HCT116 (cell line): ENCODE data around the gene CBX3. TPM values are rescaled to one million over a fixed set of nuclear protein-coding genes. Genes with fewer than 3 reads are reported as not detected.

ENCODE experiments used
- ATAC-seq: fragments of 200-7000 bp; cut with Tn5 transposase; 2 replicates; pipeline ENCODE4 v1.9.1; 2020; ENCODE audit warnings: mild to moderate bottlenecking, moderate library complexity
- BruUV-seq: library from RNA; stranded (reverse); fragments of 400-500 nt; replicated peaks from 2 replicates; lab custom pipeline; 2021; lab: Mats Ljungman, UMichigan
- CTCF ChIA-PET: fragments of 300-600 bp; sonication (Branson Sonifier 250); formaldehyde crosslinking; loops from one replicate; lab custom pipeline; 2021; ENCODE audit warnings: antibody characterized with exemption; lab: Charles Lee
- POLR2A ChIA-PET: fragments of 300-600, 350-600 bp; sonication (Branson Sonifier 250); formaldehyde crosslinking; loops from one replicate; lab custom pipeline; 2021; ENCODE audit warnings: antibody characterized with exemption; lab: Charles Lee
- RAD21 ChIA-PET, 2 experiments: fragments of 300-600 bp; sonication (Branson Sonifier 250); formaldehyde crosslinking; loops; one replicate each; lab custom pipeline; 2023; ENCODE audit warnings: low total read pairs in 2 of 2; ENCODE audit not compliant: uncharacterized antibody in 2 of 2, unreplicated experiment in 2 of 2, low non-redundant PET in 1 of 2; lab: Charles Lee
- DNase-seq: peaks from one replicate; pipeline ENCODE4 v3.0.0-alpha.2; 2010; ENCODE audit warnings: low read depth, low spot score
- H2AFZ ChIP-seq: fragments of 200-600 bp; shearing (Covaris generic), sonication (generic); 2 replicates; pipeline ENCODE4 v1.6.1; 2017; ENCODE audit warnings: low read depth, mixed run types, mixed read lengths, antibody characterized with exemption, low read length; ENCODE audit not compliant: poor library complexity, severe bottlenecking
- H3K27ac ChIP-seq: 2 replicates; pipeline ENCODE4 v1.5.1; 2012; ENCODE audit warnings: low read depth, low read length
- H3K27me3 ChIP-seq: fragments of 200-600 bp; sonication (generic); 2 replicates; pipeline ENCODE4 v1.6.1; 2016; ENCODE audit warnings: mixed run types, low read length, mixed read lengths; ENCODE audit not compliant: insufficient read depth
- H3K36me3 ChIP-seq, 2 experiments: fragments of 200-500 bp in 1 of 2; fragments of 200-600 bp in 1 of 2; sonication (Bioruptor generic) in 1 of 2; sonication (generic) in 1 of 2; 2 replicates each; pipeline versions ENCODE4 v1.5.1 to v1.6.1; 2014 to 2016; ENCODE audit warnings: low read length in 2 of 2, inconsistent platforms in 1 of 2, mixed read lengths in 1 of 2, mixed run types in 1 of 2; ENCODE audit not compliant: insufficient read depth in 2 of 2, control insufficient read depth in 1 of 2
- H3K4me1 ChIP-seq, 2 experiments: fragments of 200-600 bp in 1 of 2; sonication (generic) in 1 of 2; 2 replicates each; pipeline versions ENCODE4 v1.5.1 to v1.6.1; 2012 to 2017; ENCODE audit warnings: low read length in 2 of 2, inconsistent platforms in 1 of 2, mild to moderate bottlenecking in 1 of 2, mixed read lengths in 1 of 2, mixed run types in 1 of 2, moderate library complexity in 1 of 2; ENCODE audit not compliant: insufficient read depth in 2 of 2, control insufficient read depth in 1 of 2
- H3K4me2 ChIP-seq: fragments of 200-600 bp; sonication (generic); 2 replicates; pipeline ENCODE4 v1.6.1; 2017; ENCODE audit warnings: mixed run types, low read length, mixed read lengths
- H3K4me3 ChIP-seq, 2 experiments: fragments of 200-600 bp in 1 of 2; sonication (generic) in 1 of 2; replicated peaks in 1 of 2; 2 replicates each; pipeline ENCODE4 v1.5.1; 2011 to 2016; ENCODE audit warnings: low read length in 2 of 2, control low read depth in 1 of 2, low read depth in 1 of 2, mild to moderate bottlenecking in 1 of 2, mixed read lengths in 1 of 2, mixed run types in 1 of 2
- H3K79me2 ChIP-seq: fragments of 200-600 bp; sonication (generic); 2 replicates; pipeline ENCODE4 v1.6.1; 2017; ENCODE audit warnings: mild to moderate bottlenecking, mixed run types, low read length, moderate library complexity, mixed read lengths; ENCODE audit not compliant: insufficient read depth
- H3K9ac ChIP-seq: fragments of 200-600 bp; sonication (generic); 2 replicates; pipeline ENCODE4 v1.6.1; 2016; ENCODE audit warnings: low read length, mixed read lengths
- H3K9me2 ChIP-seq: fragments of 200-600 bp; sonication (generic), shearing (Covaris generic); 2 replicates; pipeline ENCODE4 v1.6.1; 2017; ENCODE audit warnings: mixed run types, mild to moderate bottlenecking, moderate library complexity; ENCODE audit not compliant: insufficient read depth
- H3K9me3 ChIP-seq, 2 experiments: fragments of 200-500 bp in 1 of 2; fragments of 200-600 bp in 1 of 2; sonication (Bioruptor generic) in 1 of 2; sonication (generic) in 1 of 2; 2 replicates each; pipeline ENCODE4 v1.6.1; 2014 to 2017; ENCODE audit warnings: low read length in 2 of 2, mixed read lengths in 2 of 2, inconsistent platforms in 1 of 2, low read depth in 1 of 2, mild to moderate bottlenecking in 1 of 2, mixed run types in 1 of 2, moderate library complexity in 1 of 2; ENCODE audit not compliant: control insufficient read depth in 1 of 2, insufficient read depth in 1 of 2
- H4K20me1 ChIP-seq: fragments of 200-600 bp; sonication (generic), shearing (Covaris generic); 2 replicates; pipeline ENCODE4 v1.6.1; 2017; ENCODE audit warnings: mixed run types, mild to moderate bottlenecking, moderate library complexity; ENCODE audit not compliant: insufficient read depth
- EZH2 ChIP-seq: fragments of 200-600 bp; sonication (generic); IDR thresholded peaks from 2 replicates; pipeline ENCODE4 v1.6.1; 2017; ENCODE audit warnings: antibody characterized with exemption, mixed run types
- FOSL1 ChIP-seq: IDR thresholded peaks from 2 replicates; pipeline ENCODE4 v1.6.1; 2012; ENCODE audit warnings: low read depth
- JUND ChIP-seq: IDR thresholded peaks from 2 replicates; pipeline ENCODE4 v1.6.1; 2012
- POLR2AphosphoS5 ChIP-seq: IDR thresholded peaks from 2 replicates; pipeline ENCODE4 v1.6.1; 2011; ENCODE audit warnings: mild to moderate bottlenecking, low read depth, low read length, moderate library complexity
- RAD21 ChIP-seq: IDR thresholded peaks from 2 replicates; pipeline ENCODE4 v1.6.1; 2012; ENCODE audit warnings: low read depth, mild to moderate bottlenecking
- REST ChIP-seq: IDR thresholded peaks from 2 replicates; pipeline ENCODE4 v1.6.1; 2012; ENCODE audit warnings: low read depth
- SIN3A ChIP-seq: IDR thresholded peaks from 2 replicates; pipeline ENCODE4 v1.6.1; 2012; ENCODE audit warnings: low read depth
- ZBTB33 ChIP-seq: IDR thresholded peaks from 2 replicates; pipeline ENCODE4 v1.6.1; 2011; ENCODE audit warnings: mild to moderate bottlenecking, low read length, moderate library complexity; ENCODE audit not compliant: insufficient replicate concordance; ENCODE audit errors: extremely low read depth
- ZFX ChIP-seq: fragments of 450-650 bp; IDR thresholded peaks from 2 replicates; pipeline ENCODE4 v1.6.1; 2017
- intact Hi-C: fragments of 100-400 bp; cut with micrococcal nuclease; formaldehyde crosslinking; loops from 2 replicates; pipeline ENCODE4 v1.10.0; 2022
- total RNA-seq: library from RNA; stranded (reverse); gene quantifications from one replicate; pipeline ENCODE4 v1.2.1, GENCODE V29; 2021; ENCODE audit not compliant: unreplicated experiment

The CBX3 gene
- total RNA-seq, 1 experiment from 2014 or later, result 274 TPM

GRCh38 chr7:26198781-26199169, 2.8 kb upstream of the CBX3 start:
- ATAC-seq (no peak), DNase-seq (no peak)
- H4K20me1 ChIP-seq, result peaks cover 62% of the 10 kb centered on the region
- BruUV-seq, result no TSS peak
- H3K4me3 ChIP-seq, result peak overlapping the region; percentile 68 to 93
- TF ChIP-seq JUND (no peak), ZFX (no peak), EZH2 (no peak), RAD21 (no peak), SIN3A (no peak), POLR2AphosphoS5 (no peak), FOSL1 (no peak), ZBTB33 (no peak), REST (no peak)
- no peaks in the 10 kb centered on the region for H3K9me2 ChIP-seq
- peaks cover 53 to 63% of the 10 kb centered on the region in 2 experiments for H3K36me3 ChIP-seq
- peaks cover 10 to 32% of the 10 kb centered on the region in 2 experiments for H3K4me1 ChIP-seq
- H3K27me3 ChIP-seq, result no peaks in the 10 kb centered on the region
- CTCF ChIA-PET, result interaction anchor here (0.8 to 2.5 kb wide), 3 partner anchors 108 to 306 kb away, joined by 5 to 13 read pairs (median 6); no protein-coding TSS in a partner anchor
- no peak overlapping the region for H2AFZ ChIP-seq
- peak overlapping the region; percentile 97; the same call in 1 of the 2 replicates for H3K27ac ChIP-seq
- H3K9me3 ChIP-seq, result no peaks in the 10 kb centered on the region
- peaks cover 90% of the 10 kb centered on the region for H3K79me2 ChIP-seq
- POLR2A ChIA-PET, result interaction anchor here (0.8 to 1.8 kb wide), 9 partner anchors 11 to 306 kb away, joined by 3 to 5 read pairs (median 4); partner anchors contain the start of gene NFE2L3
- RAD21 ChIA-PET, result no interaction called here
- H3K9ac ChIP-seq, result peak overlapping the region; percentile 84
- H3K4me2 ChIP-seq, result peak overlapping the region; percentile 71
- intact Hi-C loops, result loop anchor here (1.0 to 2.0 kb wide), 2 partner anchors 167 to 306 kb away; no protein-coding TSS in a partner anchor
